Testis (tissue), 3 donors: Measurements from ENCODE around the gene DDR1. TPM values are rescaled to one million over a fixed set of nuclear protein-coding genes. Genes with fewer than 3 reads are reported as not detected.
"Not testable (repeated sequence)": the region's sequence is repeated elsewhere in the genome, so short reads cannot be mapped to it uniquely, and the experiment has no call there.

Experiments used
- DNase-seq: peaks from one replicate; pipeline ENCODE4 v3.0.0-alpha.2; 2019
- H3K27ac ChIP-seq, 2 donors: fragments of 200-600 bp; sonication (generic); one replicate each; pipeline ENCODE4 v1.5.1; 2019
- H3K27me3 ChIP-seq: fragments of 200-600 bp; sonication (generic); one replicate; pipeline ENCODE4 v1.5.1; 2019
- H3K36me3 ChIP-seq: fragments of 200-600 bp; sonication (generic); one replicate; pipeline ENCODE4 v1.5.1; 2017; ENCODE audit warnings: low read depth; ENCODE audit errors: missing control alignments
- H3K4me1 ChIP-seq: fragments of 200-600 bp; sonication (generic); one replicate; pipeline ENCODE4 v1.5.1; 2019
- H3K4me3 ChIP-seq, 2 donors: fragments of 200-600 bp; sonication (generic); one replicate each; pipeline ENCODE4 v1.5.1; 2017 to 2019
- H3K9me3 ChIP-seq: fragments of 200-600 bp; sonication (generic); one replicate; pipeline ENCODE4 v1.5.1; 2017
- POLR2A ChIP-seq: fragments of 450-650 bp; IDR thresholded peaks from one replicate; pipeline ENCODE4 v1.6.1; 2017; ENCODE audit warnings: antibody characterized with exemption, mild to moderate bottlenecking, moderate library complexity
- WGBS, 2 donors: methylation state at CpG; one replicate each; pipeline ENCODE4 v1.1.5; 2018; 5-methylcytosine and 5-hydroxymethylcytosine counted together
- intact Hi-C: fragments of 100-400 bp; cut with DNase I; formaldehyde crosslinking; loops from one replicate; pipeline ENCODE4 v1.15.1; 2023; ENCODE audit warnings: low total_unique reads
- polyA plus RNA-seq: library from polyadenylated mRNA; stranded (reverse); fragments of 350-450 nt; fragmentation: Illumina TruSeq; extraction: RNeasy Lipid Tissue Mini Kit (QIAGEN cat#74804); gene quantifications from one replicate; pipeline ENCODE4 v1.2.3, GENCODE V29; 2014; ENCODE audit warnings: low read depth, low replicate concordance; ENCODE audit not compliant: insufficient read depth
- total RNA-seq, 2 donors: library from RNA; depleted of rRNA; stranded (reverse); fragments of >200 nt; gene quantifications; one replicate each; pipeline ENCODE4 v1.2.3, GENCODE V29; 2016
- TF ChIP-seq, protein P1 (sequence below), 3 experiments: fragments of 450-650 bp in 2 of 3; fragments of 200-600 bp in 1 of 3; sonication (generic) in 1 of 3; IDR thresholded peaks; one replicate each; pipeline ENCODE4 v1.5.1; 2016 to 2019; ENCODE audit warnings: antibody characterized with exemption in 3 of 3, mild to moderate bottlenecking in 2 of 3, moderate library complexity in 1 of 3

The DDR1 gene
- total and polyA plus RNA-seq, 3 donors from 2014 or later = 33.8 to 97.6 (median 94.6) TPM

DNA sequence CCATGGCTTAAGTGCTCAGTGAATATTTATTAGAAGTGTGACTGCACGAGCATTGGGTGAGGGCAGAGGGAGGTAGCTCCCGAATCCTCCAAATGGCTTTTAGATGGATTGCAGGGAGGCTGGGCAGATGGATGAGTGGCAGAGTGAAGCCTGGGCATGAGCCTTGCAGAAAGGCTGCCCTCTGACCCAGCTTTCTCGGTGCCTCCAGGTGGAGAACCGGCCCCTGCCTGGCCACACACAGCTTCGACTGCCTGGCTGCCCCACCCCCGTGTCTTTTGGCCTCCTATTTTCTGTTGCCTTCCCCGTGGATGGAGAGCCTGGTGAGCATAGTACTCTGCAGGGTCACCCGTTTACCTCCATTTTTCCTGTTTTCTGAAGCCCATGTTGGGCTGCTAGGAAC, 33.2 kb downstream of the DDR1 start:
- no peaks in the 10 kb centered on the region for H3K9me3 ChIP-seq
- H3K36me3 ChIP-seq = no peaks in the 10 kb centered on the region
- TF ChIP-seq, protein P1, sequence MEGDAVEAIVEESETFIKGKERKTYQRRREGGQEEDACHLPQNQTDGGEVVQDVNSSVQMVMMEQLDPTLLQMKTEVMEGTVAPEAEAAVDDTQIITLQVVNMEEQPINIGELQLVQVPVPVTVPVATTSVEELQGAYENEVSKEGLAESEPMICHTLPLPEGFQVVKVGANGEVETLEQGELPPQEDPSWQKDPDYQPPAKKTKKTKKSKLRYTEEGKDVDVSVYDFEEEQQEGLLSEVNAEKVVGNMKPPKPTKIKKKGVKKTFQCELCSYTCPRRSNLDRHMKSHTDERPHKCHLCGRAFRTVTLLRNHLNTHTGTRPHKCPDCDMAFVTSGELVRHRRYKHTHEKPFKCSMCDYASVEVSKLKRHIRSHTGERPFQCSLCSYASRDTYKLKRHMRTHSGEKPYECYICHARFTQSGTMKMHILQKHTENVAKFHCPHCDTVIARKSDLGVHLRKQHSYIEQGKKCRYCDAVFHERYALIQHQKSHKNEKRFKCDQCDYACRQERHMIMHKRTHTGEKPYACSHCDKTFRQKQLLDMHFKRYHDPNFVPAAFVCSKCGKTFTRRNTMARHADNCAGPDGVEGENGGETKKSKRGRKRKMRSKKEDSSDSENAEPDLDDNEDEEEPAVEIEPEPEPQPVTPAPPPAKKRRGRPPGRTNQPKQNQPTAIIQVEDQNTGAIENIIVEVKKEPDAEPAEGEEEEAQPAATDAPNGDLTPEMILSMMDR (IDR thresholded peaks at IDR 0.05) = no peak
- no peak for TF ChIP-seq POLR2A
- 88 to 89% methylated on average over 8 of the region's 8 CpGs for WGBS, 2 donors
- peaks cover 22% of the 10 kb centered on the region for H3K4me1 ChIP-seq
- H3K27ac ChIP-seq = no peak overlapping the region
- H3K4me3 ChIP-seq = no peak overlapping the region
- intact Hi-C loops = loop anchor here (5.0 kb wide), 1 partner anchor 150 kb away; no protein-coding TSS in a partner anchor
- no peak for DNase-seq
- H3K27me3 ChIP-seq = no peaks in the 10 kb centered on the region

DNA sequence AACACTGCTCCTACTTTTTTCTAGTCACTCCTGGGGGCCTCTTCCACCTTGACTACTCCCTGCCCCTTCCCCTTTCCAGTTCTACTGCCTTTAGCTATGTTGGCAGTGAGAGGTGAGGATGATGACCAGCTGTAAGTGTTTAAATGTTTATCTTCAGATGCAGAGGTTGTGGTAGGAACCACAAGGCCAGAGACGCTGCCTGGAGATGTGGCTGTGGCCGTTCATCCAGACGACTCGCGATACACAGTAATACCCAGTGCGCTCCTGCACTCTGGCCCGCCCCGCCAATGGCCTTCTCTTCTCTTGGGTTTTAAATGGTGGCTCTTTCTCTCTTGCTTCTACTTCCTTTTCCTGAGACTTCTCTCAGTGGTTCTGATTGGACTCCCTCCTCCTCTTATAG, 34.4 kb downstream of the DDR1 start:
- TF ChIP-seq POLR2A = no peak
- WGBS, 2 donors = 93 to 95% methylated on average over 8 of the region's 8 CpGs
- no peaks in the 10 kb centered on the region for H3K9me3 ChIP-seq
- H3K4me3 ChIP-seq = no peak overlapping the region
- DNase-seq = no peak
- H3K27me3 ChIP-seq = no peaks in the 10 kb centered on the region
- no peak overlapping the region for H3K27ac ChIP-seq
- intact Hi-C loops = loop anchor here (5.0 kb wide), 1 partner anchor 149 kb away; no protein-coding TSS in a partner anchor
- H3K4me1 ChIP-seq = peaks cover 16% of the 10 kb centered on the region
- no peaks in the 10 kb centered on the region for H3K36me3 ChIP-seq

DNA sequence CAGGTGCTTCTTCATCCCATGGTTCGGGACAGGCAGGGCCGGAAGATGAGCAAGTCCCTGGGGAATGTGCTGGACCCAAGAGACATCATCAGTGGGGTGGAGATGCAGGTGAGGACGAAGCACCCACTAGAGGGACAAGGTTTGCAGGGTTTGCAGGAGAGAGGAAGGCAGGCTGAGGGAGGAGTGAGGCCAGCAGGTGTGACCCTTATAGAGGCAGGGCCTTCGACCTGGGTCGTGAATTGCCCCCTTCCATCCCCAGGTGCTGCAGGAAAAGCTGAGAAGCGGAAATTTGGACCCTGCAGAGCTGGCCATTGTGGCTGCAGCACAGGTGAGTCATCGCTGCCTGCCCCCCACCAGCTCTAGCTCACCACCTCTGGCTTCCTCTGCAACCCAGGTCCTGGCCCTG, 38.1 kb downstream of the DDR1 start:
- H3K27ac ChIP-seq = no peak overlapping the region
- 87 to 89% methylated on average over 7 of the region's 7 CpGs for WGBS, 2 donors
- H3K36me3 ChIP-seq = no peaks in the 10 kb centered on the region
- no peaks in the 10 kb centered on the region for H3K9me3 ChIP-seq
- H3K27me3 ChIP-seq = no peaks in the 10 kb centered on the region
- TF ChIP-seq POLR2A = no peak
- TF ChIP-seq, protein P1 (IDR thresholded peaks at IDR 0.05) = no peak
- H3K4me1 ChIP-seq = no peaks in the 10 kb centered on the region
- no peak overlapping the region for H3K4me3 ChIP-seq
- DNase-seq = no peak
- intact Hi-C loops = no loop called here

DNA sequence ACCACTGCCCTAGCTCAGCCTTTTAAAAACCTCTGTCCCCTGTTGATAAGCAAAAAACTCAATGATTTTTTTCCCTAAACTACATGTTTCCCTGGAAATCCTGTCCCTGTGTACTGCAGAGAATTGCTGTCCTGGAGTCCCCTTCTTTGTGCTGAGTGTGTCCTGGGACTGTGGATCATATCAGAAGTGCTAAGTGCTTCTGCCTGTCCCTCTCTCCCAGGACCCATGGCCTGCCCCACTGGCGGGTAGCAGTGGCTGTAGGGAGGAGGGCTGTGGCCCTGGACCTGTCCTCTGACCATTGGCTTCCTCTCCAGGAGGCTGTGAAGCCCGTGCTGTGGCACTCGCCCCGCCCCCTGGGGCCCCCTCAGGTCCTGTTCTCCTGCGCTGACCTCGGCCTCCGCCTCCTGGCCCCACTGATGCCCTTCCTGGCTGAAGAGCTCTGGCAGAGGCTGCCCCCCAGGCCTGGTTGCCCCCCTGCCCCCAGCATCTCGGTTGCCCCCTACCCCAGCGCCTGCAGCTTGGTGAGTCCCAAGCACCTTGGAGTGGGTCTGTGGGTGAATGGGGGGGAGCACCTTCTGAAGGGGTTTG, 39.8 kb downstream of the DDR1 start:
- H3K4me3 ChIP-seq, DNase-seq, H3K27me3 ChIP-seq, H3K4me1 ChIP-seq, intact Hi-C loops, H3K36me3 ChIP-seq, H3K27ac ChIP-seq, H3K9me3 ChIP-seq: not testable (repeated sequence)
- WGBS, 2 donors = 86 to 89% methylated on average over 4 to 9 of the region's 9 CpGs

DNA sequence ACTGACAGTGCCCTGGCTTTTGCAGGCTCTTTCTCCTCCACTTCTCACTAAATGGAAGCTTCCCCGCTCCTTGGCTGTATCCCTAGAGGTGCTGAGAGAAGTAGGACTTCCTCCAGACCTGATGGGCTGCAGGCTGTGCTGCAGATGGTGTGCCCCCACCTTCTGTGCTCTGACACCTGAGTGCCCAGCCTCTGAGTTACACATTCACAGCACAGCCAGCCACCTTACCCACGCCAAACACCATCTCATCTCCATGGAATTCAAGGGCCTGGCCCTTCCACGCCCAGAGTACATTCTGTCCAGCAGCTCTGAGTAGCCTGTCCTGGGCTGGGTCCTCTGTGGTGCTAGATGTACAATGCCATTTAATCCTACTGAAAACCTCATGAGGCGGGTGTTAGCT, 42.3 kb downstream of the DDR1 start:
- intact Hi-C loops = no loop called here
- Histone ChIP-seq H3K27ac (no peak overlapping the region), H3K9me3 (no peaks in the 10 kb centered on the region), H3K4me3 (no peak overlapping the region), H3K36me3 (no peaks in the 10 kb centered on the region), H3K4me1 (no peaks in the 10 kb centered on the region), H3K27me3 (no peaks in the 10 kb centered on the region)
- 72 to 84% methylated on average over 4 of the region's 4 CpGs for WGBS, 2 donors
- DNase-seq = no peak
- TF ChIP-seq POLR2A = no peak
- TF ChIP-seq, protein P1 (IDR thresholded peaks at IDR 0.05) = no peak

DNA sequence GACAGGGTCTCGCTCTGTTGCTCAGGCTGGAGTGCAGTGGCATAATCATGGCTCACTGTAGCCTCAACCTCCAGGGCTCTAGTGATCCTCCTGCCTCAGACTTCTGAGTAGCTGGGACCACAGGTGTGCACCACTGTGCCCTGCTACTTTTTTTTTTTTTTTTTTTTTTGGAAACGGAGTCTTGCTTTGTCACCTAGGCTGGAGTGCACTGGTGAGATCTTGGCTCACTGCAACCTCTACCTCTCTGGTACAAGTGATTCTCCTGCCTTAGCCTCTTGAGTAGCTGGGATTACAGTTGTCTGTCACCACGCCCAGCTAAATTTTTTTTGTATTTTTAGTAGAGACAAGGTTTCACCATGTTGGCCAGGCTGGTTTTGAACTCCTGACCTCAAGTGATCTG, 42.8 kb downstream of the DDR1 start:
- H3K36me3 ChIP-seq, intact Hi-C loops, H3K4me3 ChIP-seq, H3K9me3 ChIP-seq, DNase-seq, H3K27ac ChIP-seq, H3K27me3 ChIP-seq, H3K4me1 ChIP-seq: not testable (repeated sequence)
- 96 to 97% methylated on average over 3 of the region's 3 CpGs for WGBS, 2 donors
